Neutrophil (primary cell): Measurements from ENCODE around the gene ERRFI1.

Experiments
- H3K27ac ChIP-seq: fragments of 200-600 bp; sonication (generic); 2 replicates; pipeline ENCODE4 v1.5.1; 2016; ENCODE audit warnings: mild to moderate bottlenecking, moderate library complexity
- H3K27me3 ChIP-seq: fragments of 200-600 bp; sonication (generic); 2 replicates; pipeline ENCODE4 v1.6.0; 2016; ENCODE audit warnings: mild to moderate bottlenecking
- H3K36me3 ChIP-seq: fragments of 200-600 bp; sonication (generic); 2 replicates; pipeline ENCODE4 v1.5.1; 2017
- H3K4me1 ChIP-seq, 2 experiments: fragments of 200-600 bp in 1 of 2; sonication (generic) in 1 of 2; 1 replicate in 1 of 2; 2 replicates in 1 of 2; pipeline versions ENCODE4 v1.5.1 to v1.6.1; 2013 to 2016; ENCODE audit warnings: low read depth in 1 of 2, low read length in 1 of 2, mild to moderate bottlenecking in 1 of 2, moderate library complexity in 1 of 2; ENCODE audit not compliant: control insufficient read depth in 1 of 2, insufficient read depth in 1 of 2
- H3K4me3 ChIP-seq, 2 experiments: fragments of 200-600 bp in 1 of 2; sonication (generic) in 1 of 2; 1 replicate in 1 of 2; 2 replicates in 1 of 2; pipeline ENCODE4 v1.5.1; 2013 to 2016; ENCODE audit warnings: low read depth in 1 of 2, low read length in 1 of 2, mild to moderate bottlenecking in 1 of 2, moderate library complexity in 1 of 2
- H3K9me3 ChIP-seq: fragments of 200-600 bp; sonication (generic); 2 replicates; pipeline ENCODE4 v1.5.1; 2016
- TF ChIP-seq, protein P1 (sequence below): fragments of 200-600 bp; sonication (generic); IDR thresholded peaks from 2 replicates; pipeline ENCODE4 v1.5.1; 2016; ENCODE audit warnings: antibody characterized with exemption

The ERRFI1 gene

GRCh38 chr1:8021676-8022266 is 4.3 kb downstream of the ERRFI1 start:
- Histone ChIP-seq H3K27ac (no peak overlapping the region), H3K27me3 (peaks cover 92% of the 10 kb centered on the region), H3K9me3 (no peaks in the 10 kb centered on the region), H3K36me3 (no peaks in the 10 kb centered on the region), H3K4me3 (no peak overlapping the region), H3K4me1 (peaks cover 14 to 20% of the 10 kb centered on the region in 2 experiments)
- TF ChIP-seq, protein P1, sequence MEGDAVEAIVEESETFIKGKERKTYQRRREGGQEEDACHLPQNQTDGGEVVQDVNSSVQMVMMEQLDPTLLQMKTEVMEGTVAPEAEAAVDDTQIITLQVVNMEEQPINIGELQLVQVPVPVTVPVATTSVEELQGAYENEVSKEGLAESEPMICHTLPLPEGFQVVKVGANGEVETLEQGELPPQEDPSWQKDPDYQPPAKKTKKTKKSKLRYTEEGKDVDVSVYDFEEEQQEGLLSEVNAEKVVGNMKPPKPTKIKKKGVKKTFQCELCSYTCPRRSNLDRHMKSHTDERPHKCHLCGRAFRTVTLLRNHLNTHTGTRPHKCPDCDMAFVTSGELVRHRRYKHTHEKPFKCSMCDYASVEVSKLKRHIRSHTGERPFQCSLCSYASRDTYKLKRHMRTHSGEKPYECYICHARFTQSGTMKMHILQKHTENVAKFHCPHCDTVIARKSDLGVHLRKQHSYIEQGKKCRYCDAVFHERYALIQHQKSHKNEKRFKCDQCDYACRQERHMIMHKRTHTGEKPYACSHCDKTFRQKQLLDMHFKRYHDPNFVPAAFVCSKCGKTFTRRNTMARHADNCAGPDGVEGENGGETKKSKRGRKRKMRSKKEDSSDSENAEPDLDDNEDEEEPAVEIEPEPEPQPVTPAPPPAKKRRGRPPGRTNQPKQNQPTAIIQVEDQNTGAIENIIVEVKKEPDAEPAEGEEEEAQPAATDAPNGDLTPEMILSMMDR: no peak

GRCh38 chr1:8020032-8020431 is 6.1 kb downstream of the ERRFI1 start:
- H3K4me3 ChIP-seq: no peak overlapping the region
- no peak overlapping the region for H3K27ac ChIP-seq
- H3K36me3 ChIP-seq: no peaks in the 10 kb centered on the region
- TF ChIP-seq, protein P1: no peak
- no peaks in the 10 kb centered on the region for H3K9me3 ChIP-seq
- peaks cover 4% of the 10 kb centered on the region in 2 experiments for H3K4me1 ChIP-seq
- H3K27me3 ChIP-seq: peaks cover 92% of the 10 kb centered on the region

DNA sequence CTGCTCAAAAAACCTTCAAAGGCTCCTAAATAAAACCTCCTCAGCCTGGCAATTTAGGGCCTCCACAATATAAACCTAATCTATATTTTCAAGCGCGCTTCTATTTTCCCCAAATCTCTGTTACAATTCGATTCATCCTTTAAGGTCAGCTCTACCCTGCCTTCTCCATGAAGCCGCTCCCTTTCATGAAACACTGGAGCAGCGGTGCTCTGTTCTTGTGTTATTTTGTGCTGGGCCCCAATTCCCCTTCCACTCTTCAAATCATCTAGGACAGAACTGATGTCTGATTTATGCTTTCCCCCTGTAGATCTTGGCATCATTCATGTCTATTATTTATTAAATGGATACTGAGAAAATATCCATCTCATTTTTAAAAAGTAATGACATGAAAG is 6.9 kb downstream of the ERRFI1 start:
- H3K4me3 ChIP-seq: no peak overlapping the region
- peaks cover 4% of the 10 kb centered on the region in 2 experiments for H3K4me1 ChIP-seq
- peaks cover 92% of the 10 kb centered on the region for H3K27me3 ChIP-seq
- TF ChIP-seq, protein P1: no peak
- H3K36me3 ChIP-seq: no peaks in the 10 kb centered on the region
- no peak overlapping the region for H3K27ac ChIP-seq
- no peaks in the 10 kb centered on the region for H3K9me3 ChIP-seq

GRCh38 chr1:8018492-8019228 is 7.4 kb downstream of the ERRFI1 start:
- H3K36me3 ChIP-seq: no peaks in the 10 kb centered on the region
- peaks cover 4% of the 10 kb centered on the region in 2 experiments for H3K4me1 ChIP-seq
- peaks cover 88% of the 10 kb centered on the region for H3K27me3 ChIP-seq
- H3K4me3 ChIP-seq: no peak overlapping the region
- H3K27ac ChIP-seq: no peak overlapping the region
- no peaks in the 10 kb centered on the region for H3K9me3 ChIP-seq
- TF ChIP-seq, protein P1: no peak

GRCh38 chr1:8017495-8018197 is 8.5 kb downstream of the ERRFI1 start:
- peaks cover 4% of the 10 kb centered on the region in 2 experiments for H3K4me1 ChIP-seq
- H3K4me3 ChIP-seq: no peak overlapping the region
- no peak overlapping the region for H3K27ac ChIP-seq
- TF ChIP-seq, protein P1: no peak
- peaks cover 78% of the 10 kb centered on the region for H3K27me3 ChIP-seq
- no peaks in the 10 kb centered on the region for H3K36me3 ChIP-seq
- no peaks in the 10 kb centered on the region for H3K9me3 ChIP-seq
